Measurements from ENCODE around the gene NFKB1. TPM values are rescaled to one million over a fixed set of nuclear protein-coding genes. Genes with fewer than 3 reads are reported as not detected.

NFKB1 gene
- total and polyA plus RNA-seq, 12 donors = 8.2 to 49.1 (median 33.9) TPM

- no peak for DNase-seq
- no peaks in the 10 kb centered on the region for H3K36me3 ChIP-seq (replicated peaks in 1 of 2)
- no peak overlapping the region for H3K4me3 ChIP-seq
- TF ChIP-seq CTCF (IDR thresholded peaks at IDR 0.05) (no peak), POLR2A (IDR thresholded peaks at IDR 0.05) (no peak)
- H3K9me3 ChIP-seq (replicated peaks in 1 of 3) = no peaks in the 10 kb centered on the region
- WGBS, 4 donors = 88 to 99% (median 94%) methylated on average over 4 of the region's 4 CpGs
- intact Hi-C loops (cut with DNase I) = no loop called here
- no peaks in the 10 kb centered on the region for H3K27me3 ChIP-seq
- H3K27ac ChIP-seq = no peak overlapping the region
- no peaks in the 10 kb centered on the region for H3K4me1 ChIP-seq (replicated peaks in 1 of 2)
Measured at GRCh38 chr4:102640669-102641068, 139.5 kb downstream of the NFKB1 start.

- Histone ChIP-seq H3K9me3 (replicated peaks in 1 of 3) (no peaks in the 10 kb centered on the region), H3K36me3 (replicated peaks in 1 of 2) (no peaks in the 10 kb centered on the region), H3K4me3 (no peak overlapping the region), H3K4me1 (replicated peaks in 1 of 2) (no peaks in the 10 kb centered on the region), H3K27ac (no peak overlapping the region), H3K27me3 (no peaks in the 10 kb centered on the region)
- intact Hi-C loops (cut with DNase I) = no loop called here
- TF ChIP-seq POLR2A (IDR thresholded peaks at IDR 0.05) (no peak), CTCF (IDR thresholded peaks at IDR 0.05) (no peak)
- no peak for DNase-seq
Measured at GRCh38 chr4:102641793-102642192, 140.6 kb downstream of the NFKB1 start.

GRCh38 chr4:102642631-102643298, 141.6 kb downstream of the NFKB1 start:
- H3K9me3 ChIP-seq (replicated peaks in 1 of 3) = no peaks in the 10 kb centered on the region
- no peaks in the 10 kb centered on the region for H3K27me3 ChIP-seq
- H3K27ac ChIP-seq = no peak overlapping the region
- 87 to 92% (median 89%) methylated on average over 5 of the region's 5 CpGs for WGBS, 4 donors
- intact Hi-C loops (cut with DNase I) = no loop called here
- no peaks in the 10 kb centered on the region for H3K36me3 ChIP-seq (replicated peaks in 1 of 2)
- TF ChIP-seq CTCF (IDR thresholded peaks at IDR 0.05) = no peak
- TF ChIP-seq POLR2A (IDR thresholded peaks at IDR 0.05) = no peak
- no peak for DNase-seq
- no peaks in the 10 kb centered on the region for H3K4me1 ChIP-seq (replicated peaks in 1 of 2)
- no peak overlapping the region for H3K4me3 ChIP-seq

- 50 to 65% (median 53%) methylated on average over 1 of the region's 1 CpG for WGBS, 4 donors
- peaks cover 0 to 10% of the 10 kb centered on the region in 2 donors for H3K36me3 ChIP-seq (replicated peaks in 1 of 2)
- no peak overlapping the region for H3K27ac ChIP-seq
- H3K4me1 ChIP-seq (replicated peaks in 1 of 2) = no peaks in the 10 kb centered on the region
- peak in 2 of 7 donors; percentile 24 to 29 for DNase-seq
- no peak for TF ChIP-seq CTCF (IDR thresholded peaks at IDR 0.05)
- TF ChIP-seq POLR2A (IDR thresholded peaks at IDR 0.05) = no peak
- intact Hi-C loops (cut with DNase I) = no loop called here
- no peaks in the 10 kb centered on the region for H3K27me3 ChIP-seq
- no peak overlapping the region for H3K4me3 ChIP-seq
- H3K9me3 ChIP-seq (replicated peaks in 1 of 3) = no peaks in the 10 kb centered on the region
Measured at GRCh38 chr4:102647117-102647516, 146.0 kb downstream of the NFKB1 start.

All from adrenal gland (tissue), 12 donors.